ENCODE data around the gene DCP2. TPM values are rescaled to one million over a fixed set of nuclear protein-coding genes. Genes with fewer than 3 reads are reported as not detected.

The DCP2 gene
- total and polyA plus RNA-seq, 4 donors = 9.5 to 91.5 (median 29.5) TPM

GRCh38 chr5:112995764-112996618 lies 19.4 kb downstream of the DCP2 start:
- ATAC-seq (ENCODE audit: insufficient read depth, low FRiP score) = peak; percentile 80

GRCh38 chr5:112996830-112997374 lies 20.3 kb downstream of the DCP2 start:
- Histone ChIP-seq H3K9ac (ENCODE audit: insufficient read depth in 1 of 2, low read length in 2 of 2) (no peak overlapping the region), H3K27me3 (ENCODE audit: control insufficient read depth in 3 of 3, insufficient read depth in 3 of 3, low read length in 2 of 3) (no peaks in the 10 kb centered on the region), H3K36me3 (ENCODE audit: control insufficient read depth in 4 of 4, insufficient read depth in 4 of 4, low read length in 4 of 4) (peaks cover under 1 to 14% (median 10%) of the 10 kb centered on the region in 4 donors), H3K4me3 (no peak overlapping the region), H3K27ac (ENCODE audit: low read depth in 1 of 2, low read length in 1 of 2) (no peak overlapping the region), H3K4me1 (ENCODE audit: control insufficient read depth in 5 of 5, insufficient read depth in 5 of 5, low read length in 5 of 5) (peaks cover 0 to 5% (median 0%) of the 10 kb centered on the region in 5 donors), H3K9me3 (ENCODE audit: control insufficient read depth in 4 of 4, insufficient read depth in 3 of 4, low read length in 3 of 4) (no peaks in the 10 kb centered on the region)
- ATAC-seq (ENCODE audit: insufficient read depth, low FRiP score) (no peak), DNase-seq (no peak)
- TF ChIP-seq CTCF (IDR thresholded peaks at IDR 0.05; ENCODE audit: control extremely low read depth, extremely low read depth) = no peak
- 87 to 91% methylated on average over 4 of the region's 4 CpGs for WGBS, 2 donors

More at GRCh38 chr5:112995764-112996618, 19.4 kb downstream of the DCP2 start:
- no peak overlapping the region for H3K27ac ChIP-seq (ENCODE audit: low read depth in 1 of 2, low read length in 1 of 2)
- 27 to 28% methylated on average over 7 of the region's 7 CpGs for WGBS, 2 donors
- H3K4me3 ChIP-seq = no peak overlapping the region
- peak; percentile 77 to 84 (median 82) for DNase-seq
- no peaks in the 10 kb centered on the region for H3K9me3 ChIP-seq (ENCODE audit: control insufficient read depth in 4 of 4, insufficient read depth in 3 of 4, low read length in 3 of 4)
- H3K9ac ChIP-seq (ENCODE audit: insufficient read depth in 1 of 2, low read length in 2 of 2) = no peak overlapping the region
- TF ChIP-seq CTCF (IDR thresholded peaks at IDR 0.05; ENCODE audit: control extremely low read depth, extremely low read depth) = peak; percentile 87
- H3K27me3 ChIP-seq (ENCODE audit: control insufficient read depth in 3 of 3, insufficient read depth in 3 of 3, low read length in 2 of 3) = no peaks in the 10 kb centered on the region
- peaks cover 0 to 5% (median 0%) of the 10 kb centered on the region in 5 donors for H3K4me1 ChIP-seq (ENCODE audit: control insufficient read depth in 5 of 5, insufficient read depth in 5 of 5, low read length in 5 of 5)
- H3K36me3 ChIP-seq (ENCODE audit: control insufficient read depth in 4 of 4, insufficient read depth in 4 of 4, low read length in 4 of 4) = peaks cover 0 to 9% (median 7%) of the 10 kb centered on the region in 4 donors

- no peaks in the 10 kb centered on the region for H3K9me3 ChIP-seq (ENCODE audit: control insufficient read depth in 4 of 4, insufficient read depth in 3 of 4, low read length in 3 of 4)
- no peak for DNase-seq
- H3K9ac ChIP-seq (ENCODE audit: insufficient read depth in 1 of 2, low read length in 2 of 2) = no peak overlapping the region
- TF ChIP-seq CTCF (IDR thresholded peaks at IDR 0.05; ENCODE audit: control extremely low read depth, extremely low read depth) = no peak
- H3K27ac ChIP-seq (ENCODE audit: low read depth in 1 of 2, low read length in 1 of 2) = no peak overlapping the region
- no peak for ATAC-seq (ENCODE audit: insufficient read depth, low FRiP score)
- H3K36me3 ChIP-seq (ENCODE audit: control insufficient read depth in 4 of 4, insufficient read depth in 4 of 4, low read length in 4 of 4) = peaks cover 6 to 14% (median 13%) of the 10 kb centered on the region in 4 donors
- peaks cover 0 to 5% (median 0%) of the 10 kb centered on the region in 5 donors for H3K4me1 ChIP-seq (ENCODE audit: control insufficient read depth in 5 of 5, insufficient read depth in 5 of 5, low read length in 5 of 5)
- 91 to 92% methylated on average over 4 of the region's 4 CpGs for WGBS, 2 donors
- no peaks in the 10 kb centered on the region for H3K27me3 ChIP-seq (ENCODE audit: control insufficient read depth in 3 of 3, insufficient read depth in 3 of 3, low read length in 2 of 3)
- H3K4me3 ChIP-seq = no peak overlapping the region
Measured at GRCh38 chr5:112998296-112998695, 21.7 kb downstream of the DCP2 start.

All from lung (tissue), 12 donors.